Astrocyte of the cerebellum (primary cell): ENCODE data around the gene ARL6IP6.
"Not testable (repeated sequence)": the region's sequence is repeated elsewhere in the genome, so short reads cannot be mapped to it uniquely, and the experiment has no call there.

Experiments used
- DNase-seq: peaks from one replicate; pipeline ENCODE4 v3.0.0-alpha.2; 2011; ENCODE audit warnings: low read depth
- H3K4me3 ChIP-seq: 2 replicates; pipeline ENCODE4 v1.5.1; 2011; ENCODE audit warnings: mild to moderate bottlenecking, low read depth, low read length, moderate library complexity
- in situ Hi-C: cut with HindIII; loops from 2 replicates; pipeline ENCODE4 v1.10.0; 2017; ENCODE audit warnings: low sequenced_read_pairs
- TF ChIP-seq, protein P1 (sequence below): IDR thresholded peaks from 2 replicates; pipeline ENCODE4 v1.5.1; 2012; ENCODE audit warnings: low read length, low read depth, moderate library complexity, mild to moderate bottlenecking; ENCODE audit errors: missing control alignments

ARL6IP6 gene

DNA sequence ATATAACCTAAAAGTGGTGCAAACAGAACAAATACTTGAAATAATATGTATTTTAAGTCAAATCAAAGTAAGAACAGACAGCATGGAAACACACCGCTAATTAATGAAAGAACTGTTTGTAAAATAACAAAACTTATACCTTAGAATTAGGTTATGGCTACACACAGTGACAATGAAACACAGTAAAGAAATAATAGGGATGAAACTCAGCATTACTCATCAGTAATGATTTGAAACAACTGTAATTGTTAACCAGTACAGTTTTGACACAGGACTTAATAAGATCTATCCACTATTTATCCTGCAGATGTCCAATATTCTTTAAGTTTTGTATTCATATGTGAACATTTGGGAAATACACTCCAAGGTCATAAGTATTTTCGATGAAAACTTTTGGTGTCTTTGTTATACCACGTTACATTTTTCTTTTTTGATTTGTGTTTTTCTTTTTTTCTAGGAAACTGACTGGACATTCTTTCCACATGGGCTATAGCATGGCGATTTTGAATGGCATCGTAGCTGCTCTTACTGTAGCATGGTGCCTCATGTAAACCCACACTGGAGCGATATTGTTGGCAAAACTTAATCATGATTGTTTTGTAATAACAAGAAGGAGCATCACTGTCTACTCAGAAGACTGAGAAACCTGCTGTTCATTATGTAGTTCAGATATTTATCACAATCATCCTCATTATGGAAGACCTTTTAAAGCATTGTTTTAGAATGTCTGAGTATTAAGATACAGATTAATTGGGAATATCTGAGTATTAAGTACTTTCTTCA lies 41.1 kb downstream of the ARL6IP6 start:
- TF ChIP-seq, protein P1, sequence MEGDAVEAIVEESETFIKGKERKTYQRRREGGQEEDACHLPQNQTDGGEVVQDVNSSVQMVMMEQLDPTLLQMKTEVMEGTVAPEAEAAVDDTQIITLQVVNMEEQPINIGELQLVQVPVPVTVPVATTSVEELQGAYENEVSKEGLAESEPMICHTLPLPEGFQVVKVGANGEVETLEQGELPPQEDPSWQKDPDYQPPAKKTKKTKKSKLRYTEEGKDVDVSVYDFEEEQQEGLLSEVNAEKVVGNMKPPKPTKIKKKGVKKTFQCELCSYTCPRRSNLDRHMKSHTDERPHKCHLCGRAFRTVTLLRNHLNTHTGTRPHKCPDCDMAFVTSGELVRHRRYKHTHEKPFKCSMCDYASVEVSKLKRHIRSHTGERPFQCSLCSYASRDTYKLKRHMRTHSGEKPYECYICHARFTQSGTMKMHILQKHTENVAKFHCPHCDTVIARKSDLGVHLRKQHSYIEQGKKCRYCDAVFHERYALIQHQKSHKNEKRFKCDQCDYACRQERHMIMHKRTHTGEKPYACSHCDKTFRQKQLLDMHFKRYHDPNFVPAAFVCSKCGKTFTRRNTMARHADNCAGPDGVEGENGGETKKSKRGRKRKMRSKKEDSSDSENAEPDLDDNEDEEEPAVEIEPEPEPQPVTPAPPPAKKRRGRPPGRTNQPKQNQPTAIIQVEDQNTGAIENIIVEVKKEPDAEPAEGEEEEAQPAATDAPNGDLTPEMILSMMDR = no peak
- no peak overlapping the region for H3K4me3 ChIP-seq
- DNase-seq = no peak
- in situ Hi-C loops = no loop called here

DNA sequence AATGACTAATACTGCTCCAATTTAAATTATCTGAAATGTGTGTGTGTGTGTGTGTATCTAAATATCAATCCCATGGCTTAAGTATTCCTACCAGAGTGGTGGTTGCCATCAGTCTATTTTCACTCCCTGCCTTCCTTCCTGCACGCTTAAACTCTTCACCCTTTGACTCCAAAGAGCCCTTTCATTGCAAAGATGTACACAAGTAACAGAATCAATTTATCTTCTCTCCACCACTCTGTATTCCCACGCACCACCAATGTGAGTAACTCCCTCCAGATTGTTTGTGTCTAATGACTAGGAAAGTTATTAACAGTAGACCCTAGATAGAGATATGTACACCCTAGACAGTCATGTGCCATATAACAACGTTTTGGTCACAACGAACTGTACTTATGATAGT lies 42.8 kb downstream of the ARL6IP6 start:
- no peak overlapping the region for H3K4me3 ChIP-seq
- in situ Hi-C loops = no loop called here
- TF ChIP-seq, protein P1 = no peak
- DNase-seq = no peak

DNA sequence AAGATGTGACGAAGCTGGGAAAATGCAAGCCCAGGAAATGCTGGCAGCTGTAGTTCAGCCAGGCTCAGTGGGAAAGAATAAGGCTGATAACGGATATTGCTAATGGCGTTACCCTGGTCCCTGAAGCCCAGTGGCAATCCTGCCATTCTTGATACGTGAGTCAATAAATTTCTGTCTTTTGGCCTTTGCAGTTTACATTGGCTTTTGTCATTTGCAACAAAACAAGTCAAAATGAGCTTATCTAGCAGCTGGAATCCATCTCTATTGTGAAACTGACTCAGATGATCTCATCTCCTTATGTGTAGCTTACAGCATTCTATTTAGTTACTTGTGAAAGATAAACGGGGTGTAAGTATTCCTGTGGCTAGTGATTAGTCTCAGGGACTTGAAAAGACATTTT lies 43.8 kb downstream of the ARL6IP6 start:
- DNase-seq = peak; percentile 28
- H3K4me3 ChIP-seq = no peak overlapping the region
- in situ Hi-C loops = no loop called here
- TF ChIP-seq, protein P1 = no peak

DNA sequence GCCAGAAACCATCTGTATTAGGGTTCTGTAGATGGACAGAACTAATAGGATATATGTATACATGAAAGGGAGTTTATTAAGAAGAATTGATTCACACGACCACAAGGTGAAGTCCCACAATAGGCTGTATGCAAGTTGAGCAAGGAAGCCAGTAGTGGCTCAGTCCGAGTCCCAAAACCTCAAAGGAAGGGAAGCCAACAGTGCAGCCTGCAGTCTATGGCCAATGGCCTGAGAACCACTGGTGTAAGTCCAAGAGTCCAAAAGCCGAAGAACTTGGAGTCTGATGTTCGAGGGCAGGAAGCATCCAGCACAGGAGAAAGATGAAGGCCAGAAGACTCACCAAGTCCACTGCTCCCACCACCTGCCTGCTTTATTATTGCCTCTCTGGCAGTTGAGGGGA lies 44.8 kb downstream of the ARL6IP6 start:
- in situ Hi-C loops, DNase-seq, H3K4me3 ChIP-seq: not testable (repeated sequence)

DNA sequence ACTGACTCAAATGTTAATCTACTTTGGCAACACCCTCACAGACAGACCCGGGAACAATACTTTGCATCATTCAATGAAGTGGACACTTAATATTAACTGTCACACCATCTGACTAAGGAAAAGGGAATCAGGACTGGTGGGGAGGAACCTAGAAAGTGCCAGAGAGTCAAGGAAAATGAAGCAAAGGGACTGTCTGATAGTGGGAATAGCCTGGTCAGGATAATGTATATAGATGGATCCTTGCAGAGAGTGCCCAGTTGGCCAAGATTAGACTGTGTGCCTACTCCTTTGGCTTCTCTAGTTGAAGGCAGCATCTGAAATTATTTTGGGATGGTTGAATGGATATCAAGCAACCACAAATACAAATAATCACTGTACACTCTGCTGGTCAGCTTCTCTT lies 45.2 kb downstream of the ARL6IP6 start:
- TF ChIP-seq, protein P1 = no peak
- DNase-seq = no peak
- H3K4me3 ChIP-seq = no peak overlapping the region
- in situ Hi-C loops = no loop called here

DNA sequence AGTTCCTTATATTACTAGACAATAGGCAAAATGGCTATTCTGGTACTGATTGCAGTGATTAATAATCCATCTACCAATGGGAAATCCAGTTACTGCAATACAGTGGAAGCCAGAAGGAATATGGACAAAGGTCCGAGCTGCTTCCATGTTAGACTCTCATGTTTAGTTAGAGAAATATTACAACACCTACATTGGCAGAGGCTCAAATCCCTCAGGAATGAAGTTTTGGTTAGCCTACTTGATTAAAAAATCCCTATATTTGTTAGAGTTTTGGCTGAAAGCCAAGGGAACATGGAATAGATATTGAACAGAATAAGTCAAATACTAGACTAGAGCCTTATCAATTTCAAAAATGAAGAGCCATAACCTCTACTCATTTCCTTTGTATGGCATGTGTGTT lies 48.5 kb downstream of the ARL6IP6 start:
- DNase-seq = peak; percentile 65
- in situ Hi-C loops = no loop called here
- no peak overlapping the region for H3K4me3 ChIP-seq
- TF ChIP-seq, protein P1 = no peak

DNA sequence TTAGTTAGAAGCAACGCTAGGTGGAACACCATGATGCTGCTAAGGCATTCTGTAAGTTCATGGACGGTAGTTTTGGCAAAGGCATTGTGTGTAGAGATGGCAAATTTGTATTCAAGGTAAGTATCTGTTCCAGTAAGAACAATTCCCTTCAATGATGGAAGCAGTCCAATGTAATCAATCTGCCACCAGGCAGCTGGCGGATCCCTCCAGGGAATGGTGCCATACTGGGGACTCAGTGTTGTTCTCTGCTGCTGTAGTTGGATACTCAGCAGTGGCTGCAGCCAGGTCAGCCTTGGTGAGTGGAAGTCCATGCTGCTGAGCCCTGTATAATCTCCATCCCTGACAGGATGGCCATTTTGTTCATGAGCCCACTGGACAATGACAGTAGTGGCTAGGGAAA lies 62.8 kb downstream of the ARL6IP6 start:
- DNase-seq = no peak
- H3K4me3 ChIP-seq = no peak overlapping the region
- in situ Hi-C loops = no loop called here
- TF ChIP-seq, protein P1 = no peak
